HG03159 (cell line): ENCODE results near the gene PLA2G2F.

ENCODE experiments used
- ATAC-seq: cut with Tn5 transposase; IDR thresholded peaks from one replicate; pipeline ENCODE4 v1.9.1; 2021; ENCODE audit warnings: mild to moderate bottlenecking, moderate library complexity; ENCODE audit not compliant: unreplicated experiment

PLA2G2F gene

DNA sequence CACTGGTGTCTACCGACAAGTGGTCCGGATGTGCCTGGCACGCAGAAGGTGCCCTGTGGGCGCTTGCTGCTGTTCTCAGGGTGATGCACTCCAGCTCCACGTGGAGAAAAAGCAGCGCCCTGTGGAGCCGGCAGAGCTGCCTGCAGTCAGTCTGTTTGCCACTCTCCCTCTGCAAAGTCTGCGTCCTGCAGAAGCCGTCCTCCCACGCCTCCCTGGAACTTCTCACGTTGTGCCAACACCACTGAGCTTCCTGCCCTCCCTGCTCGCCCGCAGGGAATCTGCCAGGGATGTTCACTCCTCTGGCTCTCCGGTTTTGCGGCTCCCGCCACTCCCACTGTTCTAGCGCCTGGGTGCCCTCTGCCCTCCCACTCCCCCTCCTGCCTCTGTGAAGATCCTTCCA is 26.9 kb downstream of the PLA2G2F start:
- no peak for ATAC-seq

DNA sequence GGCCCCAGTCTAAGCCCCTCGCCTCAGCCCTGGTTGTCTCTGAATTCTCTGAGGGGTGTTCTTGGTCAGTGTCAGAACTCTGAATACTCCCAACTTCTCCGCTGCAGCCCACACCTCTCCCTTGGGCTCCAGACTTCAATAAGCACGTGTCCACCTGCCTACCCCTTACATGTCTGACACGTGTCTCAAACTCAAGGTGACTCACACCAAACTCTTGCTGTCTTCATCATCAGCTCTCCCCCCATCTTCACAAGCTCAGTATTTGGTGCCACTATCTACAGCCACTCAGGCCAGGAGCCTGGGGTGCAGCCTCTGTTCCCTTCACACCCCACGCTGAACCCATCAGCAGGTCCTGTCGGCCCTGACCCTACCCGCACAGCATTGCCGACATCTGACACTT is 28.0 kb downstream of the PLA2G2F start:
- ATAC-seq, result no peak

DNA sequence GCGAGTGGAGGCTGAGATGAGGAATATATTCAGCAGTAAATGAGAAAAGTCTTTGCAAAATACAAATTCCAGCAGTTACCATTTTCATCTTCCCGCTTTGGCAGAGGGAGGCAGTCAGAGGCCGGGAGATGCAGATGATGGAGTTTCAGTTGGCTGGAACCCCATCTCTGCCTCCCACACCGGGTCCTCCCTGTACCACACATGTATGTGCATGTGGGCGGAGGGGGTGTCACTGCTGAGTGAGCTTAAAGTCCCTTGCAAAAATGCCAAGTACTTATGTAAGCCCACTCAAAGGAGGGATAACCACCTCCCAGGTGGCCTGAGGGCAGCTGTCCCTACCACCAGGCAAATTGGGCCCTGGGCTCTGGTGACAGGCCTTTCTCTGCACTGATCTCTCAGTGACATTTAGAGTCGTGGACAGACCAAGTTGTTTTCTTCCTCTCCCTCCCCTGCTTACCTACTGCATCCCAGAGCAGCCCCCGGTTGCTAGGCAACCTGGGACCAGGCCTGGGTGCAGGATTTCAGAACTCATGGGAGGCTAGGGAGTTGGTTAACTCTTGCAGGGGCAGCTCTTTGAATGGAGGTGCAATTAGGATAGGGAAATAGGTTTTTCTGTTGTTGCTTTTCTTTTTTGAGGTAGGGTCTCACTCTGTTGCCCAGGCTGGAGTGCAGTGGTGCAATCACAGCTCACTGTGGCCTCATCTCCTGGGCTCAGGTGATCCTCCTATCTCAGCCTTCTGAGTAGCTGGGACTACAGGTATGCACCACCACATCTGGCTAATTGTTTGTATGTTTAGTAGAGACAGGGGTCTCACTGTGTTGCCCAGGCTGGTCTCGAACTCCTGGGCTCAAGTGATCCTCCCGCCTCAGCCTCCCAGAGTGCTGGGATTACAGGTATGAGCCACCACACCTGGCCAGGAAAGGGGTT is 29.7 kb downstream of the PLA2G2F start:
- ATAC-seq, result no peak

DNA sequence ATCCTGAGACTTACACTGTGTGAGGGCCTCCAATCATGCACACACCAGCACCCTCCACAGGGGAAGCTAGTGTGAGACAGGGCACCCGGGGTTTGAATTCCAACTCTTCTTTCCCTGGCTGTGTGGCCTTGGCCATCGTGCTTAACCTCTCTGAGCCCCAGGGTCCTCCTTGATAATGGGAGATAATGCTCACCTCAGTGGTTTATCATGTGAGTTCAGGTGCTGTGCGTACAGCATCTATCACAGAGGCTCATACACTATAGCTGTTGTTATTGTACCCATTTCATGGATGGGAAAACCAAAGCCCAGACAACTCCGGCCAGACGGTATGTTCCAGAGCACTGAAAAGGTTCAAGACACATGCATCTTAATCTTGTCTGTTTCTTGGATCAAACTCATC is 30.8 kb downstream of the PLA2G2F start:
- no peak for ATAC-seq

DNA sequence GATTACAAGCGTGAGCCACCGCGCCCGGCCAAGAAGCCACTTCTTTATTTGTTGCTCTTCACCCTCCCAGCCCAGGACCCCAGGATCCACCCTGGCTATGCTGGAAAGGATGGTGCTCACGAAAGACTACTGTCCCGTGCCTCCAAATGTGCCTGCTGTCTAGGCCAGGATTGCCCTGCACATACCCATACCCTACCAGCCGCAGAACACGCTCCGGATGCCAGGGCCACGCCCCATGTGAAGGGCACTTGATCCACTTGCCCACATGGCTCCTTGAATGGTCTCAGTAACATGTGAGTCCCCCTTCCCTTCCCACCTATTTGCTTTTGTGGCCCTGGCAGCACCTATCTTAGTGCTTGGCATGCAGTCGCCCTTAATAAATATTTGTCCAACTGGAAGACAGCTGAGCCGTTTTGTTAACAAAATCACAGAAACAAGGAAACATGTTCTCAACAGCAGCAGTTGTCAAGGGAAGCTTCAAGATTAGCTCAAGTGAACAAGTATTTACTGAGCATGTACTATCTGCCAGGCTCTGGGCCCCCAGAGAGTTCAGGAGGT is 33.0 kb downstream of the PLA2G2F start:
- no peak for ATAC-seq

DNA sequence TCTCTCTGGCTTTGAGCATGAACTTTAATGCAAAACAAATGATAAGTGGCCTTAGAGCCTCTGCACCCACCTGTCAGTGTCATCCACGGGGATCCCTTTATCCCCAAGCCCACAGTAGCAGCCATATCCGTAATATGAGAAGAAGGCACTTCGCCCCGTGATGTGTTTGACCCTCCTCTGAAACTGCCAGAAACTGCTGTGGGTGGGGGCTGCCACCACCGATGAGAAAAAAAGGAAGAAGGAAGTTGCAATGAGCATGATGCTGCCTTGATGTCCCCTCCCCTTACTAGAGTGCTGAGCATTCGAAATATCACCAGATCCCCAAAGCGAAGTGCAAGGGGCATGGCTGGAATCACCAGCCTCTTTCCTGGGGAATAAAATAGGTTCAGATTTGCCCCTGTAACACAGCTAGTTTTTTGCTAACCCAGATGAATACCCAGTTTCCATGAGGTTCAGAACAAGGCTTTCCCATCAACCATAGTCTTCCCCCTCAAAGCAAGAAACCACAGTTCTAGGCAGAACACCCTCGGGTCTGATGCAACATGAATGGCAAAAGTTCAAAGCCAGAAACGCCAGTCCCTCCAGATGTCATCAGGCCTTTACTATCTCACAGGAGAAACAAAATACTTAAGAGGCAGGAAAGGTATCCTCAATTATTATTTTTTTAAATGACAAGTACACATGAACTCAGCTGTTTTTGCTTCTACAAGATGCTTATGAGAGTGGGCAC is 36.0 kb downstream of the PLA2G2F start:
- ATAC-seq, result no peak

DNA sequence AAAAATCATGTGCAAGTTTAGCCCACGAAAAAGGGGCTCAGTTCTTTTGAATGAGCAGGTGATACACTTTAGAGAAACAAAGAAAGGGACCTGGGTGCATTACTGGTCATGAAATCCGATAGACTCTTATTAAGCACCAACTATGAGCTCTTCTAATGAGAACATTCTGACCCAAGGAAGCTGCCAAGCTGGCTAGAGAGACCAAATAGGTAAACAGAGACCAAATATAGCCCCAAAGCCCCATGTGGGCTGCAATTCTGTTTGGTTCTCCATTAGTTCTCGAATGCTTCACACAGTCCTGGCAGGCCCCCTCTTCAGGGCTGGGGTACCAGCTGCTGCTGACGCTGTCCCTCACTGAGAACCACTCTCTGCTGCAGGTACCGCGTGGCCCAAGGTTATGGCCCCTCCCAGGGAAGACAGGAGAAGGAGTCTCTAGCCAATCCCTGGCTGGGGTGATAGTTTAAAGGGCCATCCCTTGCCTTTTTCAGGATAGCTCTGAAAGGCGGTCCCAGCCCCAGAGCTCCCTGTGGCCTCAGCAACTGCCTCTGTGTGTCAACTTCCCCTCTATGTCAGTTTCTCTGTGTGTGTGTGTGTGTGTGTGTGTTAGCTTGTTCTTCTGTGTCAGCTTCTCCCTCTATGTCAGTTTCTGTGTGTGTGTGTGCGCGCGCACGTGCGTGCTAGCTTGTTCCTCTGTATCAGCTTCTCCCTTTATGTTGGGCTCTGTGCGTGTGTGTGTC is 39.7 kb downstream of the PLA2G2F start:
- ATAC-seq, result no peak

DNA sequence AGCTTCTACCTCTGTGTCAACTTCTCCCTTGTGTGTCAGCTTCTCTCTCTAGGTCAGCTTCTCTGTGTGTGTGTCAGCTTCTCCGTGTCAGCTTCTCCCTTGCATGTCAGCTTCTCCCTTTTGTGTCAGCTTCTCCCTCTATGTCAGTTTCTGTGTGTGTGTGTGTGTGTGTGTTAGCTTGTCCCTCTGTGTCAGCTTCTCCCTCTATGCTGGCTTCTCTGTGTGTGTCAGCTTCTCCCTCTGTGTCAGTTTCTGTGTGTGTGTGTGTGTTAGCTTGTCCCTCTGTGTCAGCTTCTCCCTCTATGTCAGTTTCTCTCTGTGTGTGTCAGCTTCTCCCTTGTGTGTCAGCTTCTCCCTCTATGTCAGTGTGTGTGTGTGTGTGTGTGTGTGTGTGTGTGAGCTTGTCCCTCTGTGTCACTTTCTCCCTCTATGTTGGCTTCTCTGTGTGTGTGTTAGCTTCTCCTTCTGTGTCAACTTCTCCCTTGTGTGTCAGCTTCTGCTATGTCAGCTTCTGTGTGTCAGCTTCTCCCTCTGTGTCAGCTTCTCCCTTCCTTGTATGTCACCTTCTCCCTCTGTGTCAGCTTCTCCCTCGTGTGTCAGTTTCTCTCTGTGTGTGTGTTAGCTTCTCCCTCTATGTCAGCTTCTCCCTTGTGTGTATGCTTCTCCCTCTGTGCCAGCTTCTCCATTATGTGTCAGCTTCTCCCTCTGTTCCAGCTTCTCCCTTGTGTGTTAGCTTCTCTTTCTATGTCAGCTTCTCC is 40.4 kb downstream of the PLA2G2F start:
- ATAC-seq, result no peak

DNA sequence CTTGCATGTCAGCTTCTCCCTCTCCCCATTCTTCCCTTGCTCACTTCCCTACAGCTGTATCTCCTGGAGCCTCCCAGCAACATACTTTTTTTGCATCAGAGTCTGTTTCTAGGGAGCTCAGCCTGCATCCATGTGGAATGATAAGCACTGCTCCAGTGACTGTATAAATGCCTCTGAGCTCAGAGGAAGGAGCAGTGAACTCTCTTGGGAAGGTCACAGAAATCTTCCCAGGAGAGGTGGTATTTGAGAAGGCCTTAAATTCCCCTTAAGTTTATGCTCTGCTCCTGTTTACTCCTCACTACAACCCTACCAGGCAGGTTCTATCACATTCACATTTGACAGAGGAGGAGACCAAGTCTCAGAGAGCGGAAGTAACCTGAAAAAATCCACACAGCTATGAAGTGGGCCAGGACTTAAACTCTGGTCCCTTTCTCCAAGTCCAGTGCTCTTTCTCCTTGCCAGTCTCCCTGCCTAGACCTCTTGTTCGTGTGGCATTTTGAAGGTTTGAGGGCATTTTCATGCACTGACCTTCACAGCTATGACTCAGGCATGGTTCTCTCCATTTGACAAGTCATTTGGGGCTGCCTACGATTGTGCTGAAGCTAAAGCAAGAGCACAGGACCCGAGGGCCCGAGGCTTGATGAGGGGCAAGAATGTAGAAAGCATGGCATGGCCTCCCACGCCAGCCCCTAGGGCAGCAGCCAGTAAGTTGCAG is 41.2 kb downstream of the PLA2G2F start:
- ATAC-seq, result no peak

DNA sequence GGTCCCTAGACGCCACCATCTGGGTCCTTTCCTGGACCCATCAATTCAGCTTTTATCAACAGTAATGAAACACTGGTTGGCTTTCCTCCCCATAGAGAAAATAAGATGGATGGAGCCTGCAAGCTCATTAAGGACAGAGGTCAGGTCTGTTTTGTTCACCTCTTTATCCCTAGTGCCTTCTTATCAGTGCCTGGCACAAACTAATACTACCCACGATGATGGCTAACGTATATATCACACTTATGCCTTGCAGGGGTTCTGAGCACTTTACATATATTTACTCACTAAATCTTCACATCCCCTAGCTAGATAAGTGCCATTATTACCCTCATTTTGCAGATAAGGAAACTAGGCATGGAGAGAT is 41.7 kb downstream of the PLA2G2F start:
- no peak for ATAC-seq

DNA sequence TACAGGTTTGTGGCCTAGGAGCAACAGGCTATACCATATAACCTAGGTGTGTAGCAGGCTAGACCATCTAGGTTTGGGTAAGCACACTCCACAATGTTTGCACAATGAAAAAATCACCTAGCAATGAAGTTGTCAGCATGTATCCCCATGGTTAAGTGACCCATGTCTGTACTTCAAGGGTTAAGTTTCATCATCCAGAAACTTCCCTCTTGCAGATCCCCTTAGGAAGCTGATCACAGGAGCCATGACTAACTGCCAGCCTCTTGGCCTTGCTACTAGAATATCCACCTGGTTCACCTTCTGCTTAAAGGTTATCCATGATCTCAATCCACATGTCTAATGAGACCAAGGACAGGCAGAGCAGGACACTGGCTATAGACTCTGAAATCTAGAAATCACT is 43.3 kb downstream of the PLA2G2F start:
- ATAC-seq, result no peak

DNA sequence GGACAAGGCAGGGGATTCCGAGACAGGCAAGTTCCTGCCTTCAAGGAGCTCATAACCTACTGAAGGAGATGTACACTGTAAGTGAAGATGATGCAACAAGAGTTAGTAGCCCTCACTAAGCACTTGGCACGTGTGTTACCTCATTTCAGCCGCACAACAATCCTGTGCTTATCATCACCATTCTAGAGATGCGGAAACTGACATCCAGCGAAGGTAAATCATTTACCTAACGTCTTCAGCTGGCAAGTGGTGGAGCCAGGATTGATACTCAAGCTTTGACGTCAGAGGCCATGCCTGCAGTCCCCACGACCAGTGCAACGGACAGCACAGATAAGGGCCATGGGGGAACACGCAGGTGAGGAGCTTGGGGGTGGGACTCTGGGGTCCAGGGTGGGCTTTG is 43.9 kb downstream of the PLA2G2F start:
- no peak for ATAC-seq

DNA sequence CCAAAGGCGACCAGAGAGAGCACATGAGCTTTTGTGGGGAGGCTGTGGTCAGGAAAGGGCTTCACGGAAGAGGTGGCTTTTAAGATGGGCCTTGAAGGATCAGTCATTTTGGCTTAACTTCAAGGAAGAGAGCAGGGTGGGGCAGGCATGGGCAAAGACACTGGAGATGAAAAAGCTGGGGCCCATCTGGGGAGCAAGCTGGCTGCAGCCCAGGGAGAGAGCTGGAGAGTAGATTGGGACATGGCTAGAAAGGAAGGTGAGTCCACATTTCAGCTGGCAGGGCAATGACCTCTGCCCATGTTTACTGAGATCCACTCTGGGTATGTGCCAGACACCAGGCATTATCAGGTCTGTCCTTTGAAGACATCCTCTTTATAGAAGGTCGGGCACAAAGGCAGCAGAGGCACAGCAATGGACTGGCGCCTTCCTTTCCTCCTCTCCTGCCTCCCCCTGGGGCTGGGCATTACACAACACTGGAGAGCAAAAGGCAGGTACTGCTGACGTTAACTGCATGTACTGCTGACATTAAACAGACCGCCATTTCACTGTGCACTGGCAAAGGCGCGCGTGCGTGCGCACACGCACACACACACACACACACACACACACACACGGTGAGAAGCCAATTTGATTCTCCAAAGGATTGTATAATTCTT is 44.6 kb downstream of the PLA2G2F start:
- no peak for ATAC-seq

DNA sequence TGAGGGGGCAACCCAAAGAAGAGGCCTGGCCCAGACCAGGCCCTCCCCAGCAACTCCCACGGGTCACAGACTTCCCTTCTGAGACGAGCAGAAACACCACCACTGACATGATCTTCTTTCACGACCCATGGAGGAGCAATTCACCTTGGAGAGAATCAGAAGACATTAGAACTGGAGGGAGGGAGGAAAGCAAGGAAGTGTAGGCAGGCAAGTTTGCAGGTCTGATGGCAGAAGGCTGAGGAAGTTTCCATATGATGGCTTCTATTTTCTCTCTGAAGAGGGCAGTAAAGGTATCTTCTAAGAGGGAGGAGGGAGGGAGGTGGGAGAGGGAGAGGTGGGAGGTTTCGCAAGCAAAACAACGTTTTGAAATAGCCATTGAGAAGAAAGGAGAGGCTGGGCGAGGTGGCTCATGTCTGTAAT is 45.4 kb downstream of the PLA2G2F start:
- no peak for ATAC-seq

DNA sequence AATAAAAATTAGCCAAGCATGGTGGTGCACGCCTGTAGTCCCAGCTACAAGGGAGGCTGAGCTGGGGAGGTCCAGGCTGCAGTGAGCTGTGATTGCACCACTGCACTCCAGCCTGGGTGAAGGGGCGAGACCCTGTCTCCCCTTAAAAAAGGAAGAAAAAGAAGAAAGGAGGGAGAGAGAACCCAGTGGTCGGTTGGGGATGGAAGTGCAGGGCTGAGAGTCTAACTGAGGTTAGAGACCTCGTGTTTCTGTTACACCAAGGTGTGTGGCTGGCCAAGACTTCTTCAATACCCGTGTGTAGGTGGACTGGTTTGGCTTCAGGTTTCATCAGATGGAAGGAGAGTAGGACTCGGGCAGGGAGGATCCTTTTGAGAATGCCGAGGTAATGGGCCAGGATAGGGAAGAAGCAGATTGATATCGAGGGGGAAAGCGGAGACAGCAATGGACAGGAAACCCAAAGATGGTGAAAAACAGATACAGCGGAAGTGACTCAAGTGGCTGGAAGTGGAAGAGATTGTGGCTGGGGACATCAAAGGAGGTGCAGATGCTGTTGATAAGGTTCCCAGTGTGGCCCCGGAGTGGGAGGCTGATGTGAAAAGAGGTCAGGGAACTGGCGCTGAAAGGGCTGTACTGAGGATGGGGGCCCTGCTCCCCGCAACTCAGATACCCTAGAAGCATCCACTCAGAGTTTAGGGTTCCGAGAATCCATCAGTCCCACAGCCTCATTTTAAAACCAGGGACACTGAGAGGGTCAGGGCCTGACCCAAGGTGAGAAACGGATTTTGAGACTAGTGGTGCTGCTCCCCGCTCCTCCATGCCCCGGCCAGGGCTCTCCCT is 46.1 kb downstream of the PLA2G2F start:
- no peak for ATAC-seq

DNA sequence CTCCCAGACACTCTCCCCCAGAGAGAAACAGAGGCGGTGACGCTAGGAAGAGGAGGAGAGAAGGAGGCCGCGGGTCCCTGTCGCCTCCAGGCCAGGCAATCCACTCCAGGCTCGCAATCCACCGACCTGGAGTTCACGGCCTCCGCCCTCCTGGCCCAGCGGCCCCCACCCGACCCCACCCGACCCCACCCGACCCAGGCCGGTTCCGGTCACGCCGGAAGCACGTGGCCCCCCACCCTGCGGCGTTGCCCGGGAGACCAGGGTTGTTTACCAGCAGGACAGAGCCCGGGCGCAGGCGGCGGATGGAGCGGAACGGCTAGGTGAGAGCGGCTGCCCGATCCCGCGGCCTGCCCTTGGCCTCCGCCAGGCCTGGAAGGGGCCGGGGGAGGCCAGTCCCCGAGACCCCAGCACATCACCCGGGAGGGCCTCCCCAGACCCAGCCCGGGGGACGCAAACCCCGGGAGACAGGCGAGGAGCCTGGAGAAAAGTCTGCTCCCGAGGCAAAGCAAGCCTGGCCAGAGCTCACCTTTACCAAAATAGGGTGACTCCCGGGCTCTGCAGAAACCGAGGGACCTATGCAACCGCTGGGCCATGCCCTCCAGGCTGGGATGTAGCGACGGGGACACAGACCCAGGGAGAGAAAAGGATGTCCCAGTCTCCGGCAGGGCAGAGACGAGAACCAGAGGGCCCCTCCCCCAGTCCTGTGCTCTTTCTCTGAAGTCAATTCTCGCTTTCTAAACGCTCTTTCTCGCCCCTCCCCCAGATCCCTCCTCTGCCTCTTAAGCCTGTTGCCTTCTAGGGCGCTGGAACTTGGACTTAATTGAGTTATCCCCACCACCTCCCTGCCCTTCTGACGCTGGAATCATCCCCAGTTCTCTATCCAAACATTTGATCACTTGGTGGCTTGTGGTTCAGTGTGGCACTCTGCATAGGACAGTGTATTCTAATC is 47.0 kb downstream of the PLA2G2F start, which contains the start of the genes PLA2G2C and UBXN10:
Gene PLA2G2C, minus strand, starts transcription at position 685 of the 949 bp plus-strand sequence. CDS start 9,155 bp downstream, outside the sequence.
Gene UBXN10, plus strand, starts transcription at position 263 of the 949 bp plus-strand sequence. CDS start 4,466 bp downstream, outside the sequence.
- no peak for ATAC-seq
